ENCODE data around the gene SLC26A8.
A peak's percentile ranks its signal among the peaks of the same experiment; 100 is the strongest.
"Not testable (repeated sequence)": the region's sequence is repeated elsewhere in the genome, so short reads cannot be mapped to it uniquely, and the experiment has no call there.

SLC26A8 gene

GRCh38 chr6:36035225-36035624, 10.8 kb upstream of the SLC26A8 start:
- H3K4me1 Mint-ChIP-seq: peaks cover 48% of the 10 kb centered on the region
- no peak for TF ChIP-seq CTCF (IDR thresholded peaks at IDR 0.05; ENCODE audit: unreplicated experiment in 3 of 3)

GRCh38 chr6:36034441-36034840, 10.0 kb upstream of the SLC26A8 start:
- TF ChIP-seq CTCF (IDR thresholded peaks at IDR 0.05; ENCODE audit: unreplicated experiment in 3 of 3): no peak
- Mint-ChIP-seq H3K27ac (peak overlapping the region in 1 of 3 experiments; percentile 49), H3K9me3 (no peaks in the 10 kb centered on the region), H3K4me1 (peaks cover 55% of the 10 kb centered on the region), H3K36me3 (ENCODE audit: low read depth) (no peaks in the 10 kb centered on the region), H3K4me3 (no peak overlapping the region), H3K27me3 (ENCODE audit: low read depth) (no peaks in the 10 kb centered on the region)

More at GRCh38 chr6:36035225-36035624, 10.8 kb upstream of the SLC26A8 start:
- Mint-ChIP-seq H3K27ac (peak overlapping the region in 2 of 3 experiments; percentile 23 to 41), H3K36me3 (ENCODE audit: low read depth) (no peaks in the 10 kb centered on the region), H3K27me3 (ENCODE audit: low read depth) (no peaks in the 10 kb centered on the region), H3K4me3 (no peak overlapping the region), H3K9me3 (no peaks in the 10 kb centered on the region)

GRCh38 chr6:36033935-36034334, 9.5 kb upstream of the SLC26A8 start:
- peaks cover 55% of the 10 kb centered on the region for H3K4me1 Mint-ChIP-seq
- no peaks in the 10 kb centered on the region for H3K9me3 Mint-ChIP-seq
- TF ChIP-seq CTCF (IDR thresholded peaks at IDR 0.05; ENCODE audit: unreplicated experiment in 3 of 3): no peak
- no peak overlapping the region for H3K4me3 Mint-ChIP-seq
- no peaks in the 10 kb centered on the region for H3K36me3 Mint-ChIP-seq (ENCODE audit: low read depth)
- H3K27me3 Mint-ChIP-seq (ENCODE audit: low read depth): no peaks in the 10 kb centered on the region
- peak overlapping the region in 1 of 3 experiments; percentile 49 for H3K27ac Mint-ChIP-seq

- H3K36me3 Mint-ChIP-seq (ENCODE audit: low read depth); H3K27me3 Mint-ChIP-seq (ENCODE audit: low read depth); H3K4me3 Mint-ChIP-seq: not testable (repeated sequence)
Measured at GRCh38 chr6:36033144-36033543, 8.7 kb upstream of the SLC26A8 start.

GRCh38 chr6:36032261-36032660, 7.8 kb upstream of the SLC26A8 start:
- H3K4me3 Mint-ChIP-seq: peak overlapping the region in 1 of 3 experiments; percentile 2
- H3K4me1 Mint-ChIP-seq: peaks cover 49% of the 10 kb centered on the region
- no peaks in the 10 kb centered on the region for H3K36me3 Mint-ChIP-seq (ENCODE audit: low read depth)
- H3K27me3 Mint-ChIP-seq (ENCODE audit: low read depth): peaks cover 3% of the 10 kb centered on the region
- no peak for TF ChIP-seq CTCF (IDR thresholded peaks at IDR 0.05; ENCODE audit: unreplicated experiment in 3 of 3)
- no peak overlapping the region for H3K27ac Mint-ChIP-seq
- no peaks in the 10 kb centered on the region for H3K9me3 Mint-ChIP-seq

More at GRCh38 chr6:36033144-36033543, 8.7 kb upstream of the SLC26A8 start:
- not testable (repeated sequence) for H3K27ac Mint-ChIP-seq, H3K9me3 Mint-ChIP-seq
- H3K4me1 Mint-ChIP-seq: peaks cover 50% of the 10 kb centered on the region

- Mint-ChIP-seq H3K9me3 (no peaks in the 10 kb centered on the region), H3K27me3 (ENCODE audit: low read depth) (peaks cover 17% of the 10 kb centered on the region), H3K4me3 (peak overlapping the region; percentile 88 to 95 (median 91)), H3K27ac (peak overlapping the region; percentile 91 to 96 (median 92)), H3K36me3 (ENCODE audit: low read depth) (no peaks in the 10 kb centered on the region), H3K4me1 (peaks cover 60% of the 10 kb centered on the region)
- TF ChIP-seq CTCF (IDR thresholded peaks at IDR 0.05; ENCODE audit: unreplicated experiment in 3 of 3): no peak
Measured at GRCh38 chr6:36029464-36029863, 5.0 kb upstream of the SLC26A8 start.
